OCI-LY1 (cell line): ENCODE measurements around the gene KRTAP1-5.

Experiments used
- H2AFZ ChIP-seq: fragments of 200-600 bp; sonication (generic), shearing (Covaris generic); 2 replicates; pipeline ENCODE4 v1.6.0; 2014; ENCODE audit warnings: antibody characterized with exemption, mild to moderate bottlenecking, low read length
- H3F3A ChIP-seq: fragments of 200-600 bp; sonication (generic), shearing (Covaris generic); 2 replicates; pipeline ENCODE4 v1.6.0; 2014; ENCODE audit warnings: mild to moderate bottlenecking, antibody characterized with exemption, low read length, moderate library complexity; ENCODE audit not compliant: insufficient read depth
- H3K27ac ChIP-seq: fragments of 200-600 bp; sonication (generic); 2 replicates; pipeline ENCODE4 v1.5.1; 2014; ENCODE audit warnings: low read length, mixed run types, mild to moderate bottlenecking, low read depth; ENCODE audit not compliant: poor library complexity, severe bottlenecking
- H3K27me3 ChIP-seq: fragments of 200-600 bp; sonication (generic); 2 replicates; pipeline ENCODE4 v1.6.0; 2014; ENCODE audit warnings: antibody characterized with exemption, mild to moderate bottlenecking, low read length, moderate library complexity; ENCODE audit not compliant: insufficient read depth
- H3K36me3 ChIP-seq: fragments of 200-600 bp; sonication (generic); 2 replicates; pipeline ENCODE4 v1.6.1; 2014; ENCODE audit warnings: mild to moderate bottlenecking, antibody characterized with exemption, low read length, moderate library complexity, mixed read lengths; ENCODE audit not compliant: insufficient read depth
- H3K4me1 ChIP-seq: fragments of 200-600 bp; sonication (generic); 2 replicates; pipeline ENCODE4 v1.5.1; 2014; ENCODE audit warnings: mild to moderate bottlenecking, low read length, moderate library complexity; ENCODE audit not compliant: insufficient read depth, severe bottlenecking
- H3K4me2 ChIP-seq: fragments of 200-600 bp; sonication (generic), shearing (Covaris generic); 2 replicates; pipeline ENCODE4 v1.6.1; 2014; ENCODE audit warnings: low read length
- H3K4me3 ChIP-seq: fragments of 200-600 bp; sonication (generic); 2 replicates; pipeline ENCODE4 v1.5.1; 2014; ENCODE audit warnings: low read length, low read depth, mild to moderate bottlenecking, mixed read lengths; ENCODE audit not compliant: poor library complexity, severe bottlenecking
- H3K79me2 ChIP-seq: fragments of 200-600 bp; shearing (Covaris generic); 2 replicates; pipeline ENCODE4 v1.6.1; 2016; ENCODE audit warnings: mixed run types, low read length, mixed read lengths; ENCODE audit not compliant: insufficient read depth
- H3K9ac ChIP-seq: fragments of 200-600 bp; sonication (generic), shearing (Covaris generic); 2 replicates; pipeline ENCODE4 v1.6.1; 2014; ENCODE audit warnings: mild to moderate bottlenecking, low read length, mixed read lengths
- H3K9me2 ChIP-seq: fragments of 200-600 bp; sonication (generic), shearing (Covaris generic); 2 replicates; pipeline ENCODE4 v1.6.1; 2014; ENCODE audit warnings: low read depth, mild to moderate bottlenecking, low read length, mixed read lengths
- H3K9me3 ChIP-seq: fragments of 200-600 bp; shearing (Covaris generic); 2 replicates; pipeline ENCODE4 v1.6.1; 2014; ENCODE audit warnings: low read length, mixed read lengths
- H4K20me1 ChIP-seq: fragments of 200-600 bp; sonication (generic), shearing (Covaris generic); 2 replicates; pipeline ENCODE4 v1.6.0; 2016; ENCODE audit warnings: mild to moderate bottlenecking, low read length; ENCODE audit not compliant: insufficient read depth
- CTCF ChIP-seq: fragments of 200-600 bp; sonication (generic), shearing (Covaris generic); IDR thresholded peaks from 2 replicates; pipeline ENCODE4 v1.5.1; 2017; ENCODE audit warnings: mild to moderate bottlenecking, antibody characterized with exemption, low read length, moderate library complexity, mixed read lengths
- EZH2 ChIP-seq: fragments of 200-600 bp; sonication (generic), shearing (Covaris generic); IDR thresholded peaks from 2 replicates; pipeline ENCODE4 v1.8.0; 2017; ENCODE audit warnings: borderline replicate concordance, mixed run types, mild to moderate bottlenecking, antibody characterized with exemption, low read length, moderate library complexity, mixed read lengths

The KRTAP1-5 gene

GRCh38 chr17:40993084-40993483, 33.9 kb downstream of the KRTAP1-5 start:
- no peak for TF ChIP-seq CTCF
- TF ChIP-seq EZH2, result no peak
- Histone ChIP-seq H3K36me3 (no peaks in the 10 kb centered on the region), H3K27me3 (no peaks in the 10 kb centered on the region), H3K4me3 (no peak overlapping the region), H3K4me1 (no peaks in the 10 kb centered on the region), H3K9ac (no peak overlapping the region), H4K20me1 (no peaks in the 10 kb centered on the region), H3K9me3 (no peaks in the 10 kb centered on the region), H3K79me2 (no peaks in the 10 kb centered on the region), H3K4me2 (no peak overlapping the region), H2AFZ (no peak overlapping the region), H3F3A (no peaks in the 10 kb centered on the region), H3K9me2 (no peaks in the 10 kb centered on the region), H3K27ac (no peak overlapping the region)

GRCh38 chr17:40992666-40993065, 34.3 kb downstream of the KRTAP1-5 start:
- H3F3A ChIP-seq, result no peaks in the 10 kb centered on the region
- no peak overlapping the region for H3K27ac ChIP-seq
- TF ChIP-seq CTCF (no peak), EZH2 (no peak)
- H3K4me2 ChIP-seq, result no peak overlapping the region
- H3K36me3 ChIP-seq, result no peaks in the 10 kb centered on the region
- H4K20me1 ChIP-seq, result no peaks in the 10 kb centered on the region
- H3K4me1 ChIP-seq, result no peaks in the 10 kb centered on the region
- H3K4me3 ChIP-seq, result no peak overlapping the region
- H3K9me3 ChIP-seq, result no peaks in the 10 kb centered on the region
- H3K27me3 ChIP-seq, result no peaks in the 10 kb centered on the region
- H3K9me2 ChIP-seq, result no peaks in the 10 kb centered on the region
- no peak overlapping the region for H2AFZ ChIP-seq
- no peak overlapping the region for H3K9ac ChIP-seq
- H3K79me2 ChIP-seq, result no peaks in the 10 kb centered on the region

GRCh38 chr17:40986920-40987319, 40.1 kb downstream of the KRTAP1-5 start:
- TF ChIP-seq EZH2, result no peak
- TF ChIP-seq CTCF, result no peak
- Histone ChIP-seq H3K4me3 (no peak overlapping the region), H4K20me1 (no peaks in the 10 kb centered on the region)

More at GRCh38 chr17:40986920-40987319, 40.1 kb downstream of the KRTAP1-5 start:
- no peaks in the 10 kb centered on the region for H3K9me2 ChIP-seq
- H3K27ac ChIP-seq, result no peak overlapping the region
- no peaks in the 10 kb centered on the region for H3F3A ChIP-seq
- H3K9ac ChIP-seq, result no peak overlapping the region
- H3K4me1 ChIP-seq, result no peaks in the 10 kb centered on the region
- H3K4me2 ChIP-seq, result no peak overlapping the region
- no peaks in the 10 kb centered on the region for H3K79me2 ChIP-seq
- H2AFZ ChIP-seq, result no peak overlapping the region
- H3K9me3 ChIP-seq, result no peaks in the 10 kb centered on the region
- no peaks in the 10 kb centered on the region for H3K27me3 ChIP-seq
- H3K36me3 ChIP-seq, result no peaks in the 10 kb centered on the region
